HepG2 (cell line): ENCODE data around the gene THEM5.

ENCODE experiments used
- FIP1L1 ChIP-seq: fragments of 200-400 bp; formaldehyde crosslinking; IDR thresholded peaks from 2 replicates; pipeline ENCODE4 v1.6.1; 2018; ENCODE audit warnings: low read depth, mild to moderate bottlenecking, low read length, moderate library complexity, borderline replicate concordance; ENCODE audit not compliant: insufficient read depth
- FOSL1 ChIP-seq: sonication (generic); formaldehyde crosslinking; IDR thresholded peaks from 2 replicates; pipeline ENCODE4 v1.9.0; 2021; ENCODE audit warnings: missing genetic modification reagents, borderline replicate concordance
- HNF4G ChIP-seq, 2 experiments: sonication (generic) in 1 of 2; formaldehyde crosslinking in 1 of 2; IDR thresholded peaks; 2 replicates each; pipeline versions ENCODE4 v1.4.0 to v1.6.1; 2011 to 2020; ENCODE audit warnings: borderline replicate concordance in 2 of 2, low read depth in 2 of 2, mild to moderate bottlenecking in 2 of 2, low read length in 1 of 2, missing genetic modification reagents in 1 of 2, moderate library complexity in 1 of 2
- MXI1 ChIP-seq: IDR thresholded peaks from 3 replicates; pipeline ENCODE4 v1.6.1; 2012; ENCODE audit warnings: low read depth, low read length, inconsistent platforms, borderline replicate concordance
- NFYB ChIP-seq: sonication (generic); formaldehyde crosslinking; IDR thresholded peaks from 2 replicates; pipeline ENCODE4 v1.4.0; 2020; ENCODE audit warnings: missing genetic modification reagents
- POLR2A ChIP-seq, 2 experiments: IDR thresholded peaks; 2 replicates each; pipeline ENCODE4 v1.6.1; 2011; ENCODE audit warnings: low read depth in 2 of 2, low read length in 2 of 2, mild to moderate bottlenecking in 1 of 2, moderate library complexity in 1 of 2; ENCODE audit not compliant: insufficient read depth in 1 of 2
- SIN3A ChIP-seq: IDR thresholded peaks from 2 replicates; pipeline ENCODE4 v1.6.1; 2011; ENCODE audit warnings: low read depth, mild to moderate bottlenecking, control low read depth, low read length, borderline replicate concordance
- ZFAT ChIP-seq: sonication (generic); formaldehyde crosslinking; conservative IDR thresholded peaks from 2 replicates; pipeline ENCODE4 v1.8.1; 2023; ENCODE audit warnings: missing genetic modification reagents, inconsistent platforms
- ZFP41 ChIP-seq: sonication (generic); formaldehyde crosslinking; IDR thresholded peaks from 2 replicates; pipeline ENCODE4 v1.4.0; 2020; ENCODE audit warnings: mild to moderate bottlenecking, missing genetic modification reagents, borderline replicate concordance
- ZNF576 ChIP-seq: sonication (generic); formaldehyde crosslinking; IDR thresholded peaks from 2 replicates; pipeline ENCODE4 v1.4.0; 2020; ENCODE audit warnings: mild to moderate bottlenecking, missing genetic modification reagents
- ZNF607 ChIP-seq: sonication (generic); formaldehyde crosslinking; IDR thresholded peaks from 2 replicates; pipeline ENCODE4 v1.5.1; 2020; ENCODE audit warnings: missing genetic modification reagents, mild to moderate bottlenecking, borderline replicate concordance
- ZNF800 ChIP-seq: sonication (generic); formaldehyde crosslinking; IDR thresholded peaks from 2 replicates; pipeline ENCODE4 v1.4.0; 2020; ENCODE audit warnings: missing genetic modification reagents
- ZZZ3 ChIP-seq: sonication (generic); formaldehyde crosslinking; IDR thresholded peaks from 2 replicates; pipeline ENCODE4 v1.4.0; 2020; ENCODE audit warnings: missing genetic modification reagents, mild to moderate bottlenecking, borderline replicate concordance
- TF ChIP-seq, protein P1 (sequence below): IDR thresholded peaks from 2 replicates; pipeline ENCODE4 v1.6.1; 2016; ENCODE audit warnings: low read depth, control low read depth

GRCh38 chr1:151825751-151826660, 27.5 kb downstream of the THEM5 start:
- TF ChIP-seq POLR2A (IDR thresholded peaks at IDR 0.05; ENCODE audit: insufficient read depth in 1 of 2, low read depth in 2 of 2, low read length in 2 of 2) = no peak
- no peak for TF ChIP-seq ZNF800 (CRISPR knock-in tag)
- TF ChIP-seq ZFP41 = no peak
- TF ChIP-seq ZNF576 = no peak
- no peak for TF ChIP-seq SIN3A
- no peak for TF ChIP-seq NFYB (CRISPR knock-in tag)
- no peak for TF ChIP-seq ZNF607 (CRISPR knock-in tag)
- no peak for TF ChIP-seq HNF4G (IDR thresholded peaks at IDR 0.05; ENCODE audit: borderline replicate concordance, low read depth, low read length)
- TF ChIP-seq HNF4G (CRISPR knock-in tag; IDR thresholded peaks at IDR 0.05; ENCODE audit: borderline replicate concordance, low read depth) = no peak
- no peak for TF ChIP-seq MXI1
- no peak for TF ChIP-seq FOSL1
- TF ChIP-seq, protein P1, sequence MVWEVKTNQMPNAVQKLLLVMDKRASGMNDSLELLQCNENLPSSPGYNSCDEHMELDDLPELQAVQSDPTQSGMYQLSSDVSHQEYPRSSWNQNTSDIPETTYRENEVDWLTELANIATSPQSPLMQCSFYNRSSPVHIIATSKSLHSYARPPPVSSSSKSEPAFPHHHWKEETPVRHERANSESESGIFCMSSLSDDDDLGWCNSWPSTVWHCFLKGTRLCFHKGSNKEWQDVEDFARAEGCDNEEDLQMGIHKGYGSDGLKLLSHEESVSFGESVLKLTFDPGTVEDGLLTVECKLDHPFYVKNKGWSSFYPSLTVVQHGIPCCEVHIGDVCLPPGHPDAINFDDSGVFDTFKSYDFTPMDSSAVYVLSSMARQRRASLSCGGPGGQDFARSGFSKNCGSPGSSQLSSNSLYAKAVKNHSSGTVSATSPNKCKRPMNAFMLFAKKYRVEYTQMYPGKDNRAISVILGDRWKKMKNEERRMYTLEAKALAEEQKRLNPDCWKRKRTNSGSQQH (CRISPR knock-in tag) = no peak
- no peak for TF ChIP-seq FIP1L1
- TF ChIP-seq ZFAT (CRISPR knock-in tag) = no peak
- no peak for TF ChIP-seq ZZZ3
